SHP77 (cell line): ENCODE measurements around the gene DDX54.
"Not testable (repeated sequence)": the region's sequence is repeated elsewhere in the genome, so short reads cannot be mapped to it uniquely, and the experiment has no call there.

ENCODE experiments used
- DNase-seq, 2 experiments: peaks; one replicate each; lab custom pipeline; 2025; lab: John Stamatoyannopoulos, UW

Gene DDX54

GRCh38 chr12:113220593-113221180, 35.4 kb upstream of the DDX54 start:
- DNase-seq = peak in 1 of 2 experiments; percentile 50

GRCh38 chr12:113216027-113216426, 30.7 kb upstream of the DDX54 start:
- no peak for DNase-seq

DNA sequence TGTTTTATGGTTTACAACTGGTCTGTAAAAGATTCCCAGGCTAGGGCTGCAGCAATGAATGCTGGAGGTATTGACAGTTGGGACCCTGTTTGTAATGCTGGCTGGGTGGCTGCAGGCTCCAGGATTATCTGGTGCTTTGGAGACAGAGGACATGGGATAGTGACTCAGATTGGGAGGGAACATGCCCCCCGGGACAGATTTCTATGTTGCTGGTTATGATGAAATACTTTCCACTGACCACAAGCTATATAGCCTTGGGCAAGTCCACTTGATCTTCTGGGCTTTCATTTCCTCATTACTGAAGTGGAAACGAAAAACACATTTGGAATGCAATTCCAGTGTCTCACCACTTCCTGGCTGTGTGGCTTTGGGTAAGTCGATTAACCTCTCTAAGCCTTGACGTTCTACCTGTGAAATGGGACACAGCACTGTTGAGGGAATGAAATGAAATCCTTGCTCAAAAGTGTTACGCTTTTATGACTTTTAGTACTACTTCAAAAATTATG, 29.7 kb upstream of the DDX54 start:
- no peak for DNase-seq

GRCh38 chr12:113211160-113211559, 25.9 kb upstream of the DDX54 start:
- no peak for DNase-seq

DNA sequence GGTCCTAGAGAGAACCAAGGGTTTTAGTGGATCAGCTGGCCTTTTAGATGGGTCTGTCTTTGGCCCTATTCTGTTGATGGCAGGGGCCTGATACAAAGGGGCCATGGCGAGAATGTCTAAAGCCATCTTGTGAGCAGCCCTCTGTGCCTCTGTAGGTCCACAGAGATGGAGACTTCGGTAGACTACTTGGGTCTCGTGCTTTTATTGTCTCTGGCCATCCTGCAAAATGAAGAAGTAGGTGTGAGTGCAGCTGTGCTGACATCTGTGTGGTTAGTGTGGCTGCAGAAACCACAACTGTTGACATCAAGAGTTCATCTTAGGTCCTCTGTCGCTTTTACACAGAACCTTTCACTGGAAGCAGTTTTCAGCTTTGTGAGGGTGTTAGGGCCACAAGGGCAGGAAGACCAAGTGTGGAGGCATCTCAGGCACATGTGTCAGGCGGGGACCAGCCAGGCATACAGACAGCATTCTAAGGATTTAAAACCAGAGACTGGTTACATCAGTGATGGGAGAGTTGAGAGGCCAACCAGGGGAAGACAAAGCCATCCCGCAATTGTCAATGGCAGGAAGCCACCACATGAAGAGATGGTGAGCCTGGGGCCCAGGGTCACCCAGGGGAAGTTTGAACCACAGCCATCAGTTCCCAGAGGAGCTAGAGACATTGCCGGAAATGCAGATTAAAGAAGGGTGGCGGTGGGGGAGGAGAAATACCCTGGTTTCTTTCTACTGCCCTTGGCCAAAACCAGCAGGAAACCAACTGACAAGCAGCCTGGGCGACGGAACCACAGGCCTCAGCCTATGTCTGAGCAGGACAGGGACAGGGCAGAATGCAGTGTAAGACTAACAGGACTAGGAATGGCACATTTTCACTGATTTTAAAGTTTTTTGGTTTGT, 23.0 kb upstream of the DDX54 start:
- DNase-seq = no peak

GRCh38 chr12:113207613-113208040, 22.3 kb upstream of the DDX54 start:
- DNase-seq = no peak

DNA sequence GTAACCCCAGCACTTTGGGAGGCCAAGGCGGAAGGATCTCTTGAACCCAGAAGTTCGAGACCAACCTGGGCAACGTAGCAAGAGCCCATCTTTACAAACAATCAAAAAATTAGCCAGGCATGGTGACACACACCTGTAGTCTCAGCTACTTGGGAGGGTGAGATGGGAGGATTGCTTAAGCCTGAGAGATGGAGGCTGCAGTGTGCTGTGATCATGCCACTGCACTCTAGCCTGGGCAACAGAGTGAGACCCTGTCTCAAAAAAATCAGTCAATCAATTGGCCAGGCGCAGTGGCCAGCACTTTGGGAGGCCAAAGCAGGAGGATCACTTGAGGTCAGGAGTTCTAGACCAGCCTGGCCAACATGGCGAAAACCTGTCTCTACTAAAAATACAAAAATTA, 21.5 kb upstream of the DDX54 start:
- not testable (repeated sequence) for DNase-seq

GRCh38 chr12:113204804-113205203, 19.5 kb upstream of the DDX54 start:
- DNase-seq = no peak

DNA sequence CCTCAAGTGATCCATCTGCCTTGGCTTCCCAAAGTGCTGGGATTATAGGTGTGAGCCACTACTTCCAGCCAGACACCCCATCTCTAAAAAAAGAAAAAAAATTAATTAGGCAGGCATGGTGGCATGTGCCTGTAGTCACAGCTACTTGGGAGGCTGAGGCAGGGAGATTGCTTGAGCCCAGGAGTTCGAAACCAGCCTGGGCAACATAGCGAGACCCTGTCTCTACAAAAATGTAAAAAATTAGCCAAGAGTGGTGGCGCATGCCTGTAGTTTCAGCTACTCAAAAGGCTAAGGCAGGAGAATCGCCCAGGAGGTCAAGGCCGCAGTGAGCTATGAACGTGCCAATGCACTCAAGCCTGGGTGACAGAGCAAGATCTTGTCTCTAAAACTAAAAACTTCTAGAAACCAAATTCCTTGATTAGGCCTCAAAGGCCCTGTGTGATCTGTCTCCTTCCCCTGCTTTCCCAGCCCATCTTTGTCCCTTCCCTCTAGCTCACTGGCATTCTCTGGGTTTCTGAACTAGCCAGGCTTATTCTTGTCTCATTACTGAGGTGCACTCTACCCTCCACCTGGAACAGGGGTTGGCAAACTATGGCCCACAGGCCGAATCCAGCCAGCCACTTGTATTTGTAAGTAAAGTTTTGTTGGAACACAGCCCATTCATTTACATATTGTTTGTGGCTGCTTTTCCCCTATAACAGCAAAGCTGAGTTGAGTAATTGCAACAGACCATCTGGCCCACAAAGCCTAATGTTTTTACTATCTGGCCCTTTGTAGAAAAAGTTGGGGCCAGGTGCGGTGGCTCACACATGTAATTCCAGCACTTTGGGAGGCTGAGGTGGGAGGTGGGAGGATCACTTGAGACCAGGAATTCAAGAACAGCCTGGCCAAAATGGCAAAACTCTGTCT, 18.8 kb upstream of the DDX54 start:
- no peak for DNase-seq

- DNase-seq = no peak
Observed at GRCh38 chr12:113202300-113203075, 17.2 kb upstream of the DDX54 start.

DNA sequence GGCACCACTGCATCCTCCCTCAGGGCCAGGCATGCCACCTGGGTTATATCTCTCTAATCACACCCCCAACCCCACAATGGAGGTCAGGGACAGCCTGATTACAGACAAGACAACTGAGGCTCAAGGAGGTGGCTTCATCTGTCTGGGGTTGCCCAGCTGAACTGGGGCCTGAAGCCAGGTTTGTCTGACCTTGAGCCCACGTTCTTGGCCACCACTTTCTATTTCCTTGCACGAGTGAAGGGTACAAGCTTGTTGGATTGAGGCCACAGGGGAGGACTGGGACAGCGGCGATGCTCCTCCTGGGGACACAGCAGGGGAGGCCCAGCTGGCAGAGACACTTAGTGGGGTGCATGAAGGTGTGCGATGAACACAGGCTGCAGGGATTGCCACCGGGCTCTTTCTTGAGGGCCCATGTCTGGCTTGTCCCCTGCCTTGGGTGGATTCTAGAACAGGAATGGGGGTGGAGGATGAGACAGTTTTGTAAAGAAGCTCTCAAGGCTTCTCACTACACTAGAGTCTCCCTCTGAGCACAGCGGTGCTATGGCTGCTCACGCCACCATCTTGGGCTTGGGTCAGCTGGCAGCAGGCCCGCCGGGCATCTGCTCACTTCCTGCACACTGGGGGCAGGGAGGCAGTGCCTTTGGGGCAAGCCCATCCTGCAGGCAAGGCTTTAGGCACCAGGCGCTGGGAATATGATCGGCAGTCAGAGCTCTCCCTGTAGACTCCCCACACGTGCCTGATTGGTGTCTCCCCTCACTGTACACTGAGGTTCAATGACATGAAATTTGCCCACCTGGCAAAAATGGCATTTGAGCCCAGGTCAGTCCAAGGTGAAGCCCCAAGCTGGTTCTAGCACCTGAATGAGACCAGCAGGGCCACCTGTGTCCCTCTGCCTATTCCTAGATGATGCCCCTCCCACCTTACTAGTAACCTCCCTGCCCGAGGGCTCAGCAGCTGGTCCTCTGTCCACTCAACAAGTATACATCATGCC, 16.2 kb upstream of the DDX54 start:
- DNase-seq = no peak

- no peak for DNase-seq
Observed at GRCh38 chr12:113200021-113200797, 14.9 kb upstream of the DDX54 start.

DNA sequence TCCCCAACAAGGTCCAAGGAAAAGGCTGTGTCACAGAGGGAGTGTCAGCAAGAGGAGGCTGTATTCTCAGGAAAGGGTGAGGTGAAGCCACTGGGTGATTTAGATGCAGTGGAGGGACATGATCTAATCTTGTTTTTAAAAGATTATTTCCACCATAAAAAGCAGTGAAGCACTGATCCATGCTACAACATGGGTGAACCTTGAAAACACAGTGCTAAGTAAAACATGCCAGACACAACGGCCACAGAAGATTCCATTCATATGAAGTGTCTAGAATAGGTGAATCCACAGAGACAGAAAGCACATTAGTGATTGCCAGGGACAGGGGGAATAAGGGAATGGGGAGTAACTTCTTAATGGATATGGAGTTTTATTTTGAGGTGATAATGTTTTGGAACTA, 13.0 kb upstream of the DDX54 start:
- no peak for DNase-seq

DNA sequence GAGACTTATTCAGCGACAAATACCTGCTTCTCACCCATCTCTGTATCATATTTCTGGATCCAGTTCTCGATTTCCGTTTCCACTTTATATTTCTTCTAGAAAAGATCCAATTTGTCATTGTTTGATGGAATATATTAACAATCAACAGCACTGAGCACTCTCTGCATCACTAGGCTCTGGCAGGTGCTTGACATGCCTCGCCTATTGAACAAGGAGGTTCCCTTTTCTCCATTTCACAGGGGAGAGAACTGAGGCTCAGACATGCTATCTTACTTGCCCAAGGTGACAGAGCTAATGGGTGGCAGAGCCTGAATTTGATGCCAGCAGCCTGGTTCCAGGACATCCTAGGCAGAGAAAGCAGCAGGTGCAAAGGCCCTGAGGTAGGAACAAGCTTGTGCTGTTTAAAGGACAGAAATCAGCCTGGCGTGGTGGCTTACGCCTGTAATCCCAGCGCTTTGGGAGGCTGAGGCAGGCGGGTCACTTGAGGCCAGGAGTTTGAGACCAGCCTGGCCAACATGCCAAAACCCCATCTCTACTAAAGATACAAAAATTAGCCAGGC, 12.3 kb upstream of the DDX54 start:
- DNase-seq = no peak

GRCh38 chr12:113196990-113197389, 11.7 kb upstream of the DDX54 start:
- DNase-seq = peak; percentile 59 to 72

- no peak for DNase-seq
Observed at GRCh38 chr12:113196582-113196981, 11.3 kb upstream of the DDX54 start.

DNA sequence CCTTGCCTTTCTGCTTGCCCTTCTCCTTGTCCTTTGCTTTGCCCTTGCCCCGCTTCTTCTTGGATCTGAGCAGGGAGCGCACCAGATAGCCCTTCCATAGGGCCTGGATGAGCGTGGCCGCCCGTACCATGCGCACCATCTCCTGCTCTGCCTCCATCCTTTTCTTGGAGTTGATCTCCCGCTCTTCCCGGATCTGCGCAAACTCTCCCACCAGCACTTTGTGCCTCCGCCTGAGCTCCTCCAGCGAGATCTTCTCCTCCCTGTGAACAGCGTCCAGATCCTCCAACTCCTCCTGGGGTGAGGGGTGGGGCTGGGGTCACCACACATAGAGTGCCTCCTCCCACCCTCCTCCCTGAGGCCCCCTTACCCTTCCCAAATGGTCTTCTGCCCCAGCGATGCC, 10.3 kb upstream of the DDX54 start:
- no peak for DNase-seq

- DNase-seq = no peak
Observed at GRCh38 chr12:113194971-113195391, 9.7 kb upstream of the DDX54 start.

DNA sequence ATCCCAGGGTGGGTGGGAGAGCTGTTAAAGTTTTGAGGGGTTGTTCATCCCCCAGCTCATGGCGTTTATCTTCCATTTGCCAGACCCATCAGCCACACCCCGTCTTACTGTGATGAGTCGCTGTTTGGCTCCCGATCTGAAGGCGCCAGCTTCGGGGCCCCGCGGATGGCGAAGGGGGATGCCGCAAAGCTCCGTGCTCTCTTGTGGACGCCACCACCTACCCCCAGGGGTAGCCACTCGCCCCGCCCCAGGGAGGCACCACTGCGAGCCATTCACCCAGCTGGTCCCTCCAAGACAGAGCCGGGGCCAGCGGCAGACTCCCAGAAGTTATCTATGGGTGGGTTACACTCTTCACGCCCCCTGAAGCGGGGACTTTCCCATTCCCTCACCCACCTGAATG, 5.9 kb upstream of the DDX54 start:
- no peak for DNase-seq
